Mucosa of stomach (tissue), 1 donor: ENCODE data around the gene GOLGA6L10.
"Not testable (repeated sequence)": the region's sequence is repeated elsewhere in the genome, so short reads cannot be mapped to it uniquely, and the experiment has no call there.

Experiments
- H3K27me3 ChIP-seq: one replicate; pipeline ENCODE4 v1.7.0; 2013; ENCODE audit warnings: mild to moderate bottlenecking, low read length; ENCODE audit not compliant: control insufficient read depth, insufficient read depth
- H3K36me3 ChIP-seq: one replicate; pipeline ENCODE4 v1.7.0; 2013; ENCODE audit warnings: low read length; ENCODE audit not compliant: control insufficient read depth, insufficient read depth
- H3K4me1 ChIP-seq: one replicate; pipeline ENCODE4 v1.7.0; 2013; ENCODE audit warnings: mild to moderate bottlenecking, low read length; ENCODE audit not compliant: control insufficient read depth, insufficient read depth
- H3K4me3 ChIP-seq: one replicate; pipeline ENCODE4 v1.7.0; 2013; ENCODE audit warnings: low read length
- H3K9ac ChIP-seq: one replicate; pipeline ENCODE4 v1.7.0; 2013; ENCODE audit warnings: mild to moderate bottlenecking, low read length, moderate library complexity
- H3K9me3 ChIP-seq: one replicate; pipeline ENCODE4 v1.7.0; 2013; ENCODE audit warnings: mild to moderate bottlenecking, low read length, moderate library complexity; ENCODE audit not compliant: control insufficient read depth
- donor health status: Pancreatic carcinoma.

Gene GOLGA6L10

DNA sequence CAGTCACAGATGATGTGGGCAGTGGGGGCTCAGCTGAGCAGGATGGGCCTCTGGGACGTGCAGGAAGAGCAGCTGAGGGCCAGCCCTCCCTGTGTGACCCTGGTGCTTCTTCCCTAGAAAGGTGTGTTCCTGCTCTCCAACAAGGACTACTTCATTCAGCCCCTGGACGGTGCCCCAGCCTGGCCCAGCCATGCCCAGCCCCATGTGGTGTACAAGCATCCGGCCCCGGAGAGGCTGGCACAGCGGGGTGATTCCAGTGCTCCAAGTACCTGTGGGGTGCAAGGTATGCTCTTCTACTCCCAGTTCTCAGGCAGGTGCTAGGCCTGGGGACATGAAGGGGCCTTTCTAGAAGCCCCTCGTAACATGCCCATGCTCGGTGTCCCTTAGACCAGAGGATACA is 48.4 kb downstream of the GOLGA6L10 start:
- H3K4me1 ChIP-seq = no peaks in the 10 kb centered on the region
- no peak overlapping the region for H3K9ac ChIP-seq
- H3K36me3 ChIP-seq = no peaks in the 10 kb centered on the region
- no peaks in the 10 kb centered on the region for H3K9me3 ChIP-seq
- H3K4me3 ChIP-seq = no peak overlapping the region
- H3K27me3 ChIP-seq = no peaks in the 10 kb centered on the region

DNA sequence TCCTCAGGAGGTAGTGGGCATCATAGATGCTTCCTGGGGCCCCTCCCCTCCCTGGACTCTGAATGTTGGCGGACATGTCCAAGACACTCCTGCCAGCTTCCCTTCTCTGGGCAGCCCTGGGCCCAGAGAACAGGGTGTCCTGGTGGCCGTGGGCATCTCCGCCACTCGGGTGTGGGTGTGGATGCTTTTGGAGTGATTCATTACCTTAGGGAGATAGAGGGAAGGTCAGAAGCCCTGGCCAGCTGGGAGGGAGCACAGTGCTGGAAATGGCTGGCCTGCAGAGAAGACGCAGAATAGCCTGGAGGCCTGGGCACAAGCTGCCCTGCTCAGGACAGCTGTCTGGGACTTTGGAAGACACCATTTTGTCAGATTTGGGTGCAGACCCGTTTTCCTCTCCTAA is 48.9 kb downstream of the GOLGA6L10 start:
- H3K4me3 ChIP-seq, H3K4me1 ChIP-seq, H3K9me3 ChIP-seq, H3K27me3 ChIP-seq, H3K9ac ChIP-seq, H3K36me3 ChIP-seq: not testable (repeated sequence)

GRCh38 chr15:82299511-82299914 is 49.8 kb downstream of the GOLGA6L10 start:
- not testable (repeated sequence) for H3K9me3 ChIP-seq, H3K4me1 ChIP-seq, H3K9ac ChIP-seq, H3K36me3 ChIP-seq, H3K27me3 ChIP-seq, H3K4me3 ChIP-seq

DNA sequence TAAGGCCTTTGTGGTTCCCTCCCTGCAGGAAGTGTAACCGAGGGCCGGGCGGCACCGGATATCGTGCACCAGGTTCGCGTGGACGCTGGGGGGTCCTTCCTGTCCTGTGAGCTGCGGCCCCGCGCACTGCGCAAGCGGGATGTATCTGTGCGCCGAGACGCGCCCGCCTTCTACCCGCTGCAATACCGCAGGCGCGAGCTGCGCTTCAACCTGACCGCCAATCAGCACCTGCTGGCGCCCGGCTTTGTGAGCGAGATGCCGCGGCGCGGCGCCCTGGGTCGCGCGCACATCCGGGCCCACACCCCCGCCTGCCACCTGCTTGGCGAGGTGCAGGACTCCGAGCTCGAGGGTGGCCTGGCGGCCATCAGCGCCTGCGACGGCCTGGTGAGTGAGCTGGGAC is 50.8 kb downstream of the GOLGA6L10 start:
- Histone ChIP-seq H3K27me3 (no peaks in the 10 kb centered on the region), H3K4me3 (no peak overlapping the region), H3K4me1 (no peaks in the 10 kb centered on the region), H3K36me3 (no peaks in the 10 kb centered on the region), H3K9me3 (no peaks in the 10 kb centered on the region), H3K9ac (no peak overlapping the region)

- H3K4me3 ChIP-seq = no peak overlapping the region
- no peaks in the 10 kb centered on the region for H3K9me3 ChIP-seq
- H3K9ac ChIP-seq = no peak overlapping the region
- H3K27me3 ChIP-seq = no peaks in the 10 kb centered on the region
- no peaks in the 10 kb centered on the region for H3K36me3 ChIP-seq
- no peaks in the 10 kb centered on the region for H3K4me1 ChIP-seq
Measured at GRCh38 chr15:82298032-82298431, 51.2 kb downstream of the GOLGA6L10 start.

DNA sequence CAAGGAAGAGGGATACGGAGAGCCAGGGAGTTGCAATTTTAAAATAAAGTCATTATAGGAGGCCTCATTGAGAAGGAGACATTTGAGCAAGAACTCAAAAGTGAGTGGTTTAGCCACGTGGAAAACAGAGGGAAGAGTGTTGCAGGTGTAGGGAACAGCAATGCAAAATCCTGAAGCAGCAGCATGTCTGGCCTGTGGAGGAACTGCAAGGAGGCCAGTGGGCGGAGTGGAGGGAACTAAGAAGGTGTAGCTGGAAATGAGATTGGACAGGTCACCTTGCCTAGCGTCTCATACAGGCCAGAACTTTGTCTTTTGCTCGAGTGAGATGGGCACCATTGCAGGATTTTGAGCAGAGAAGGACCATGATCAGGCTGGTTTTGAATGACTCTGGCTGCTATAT is 51.7 kb downstream of the GOLGA6L10 start:
- H3K4me1 ChIP-seq = no peaks in the 10 kb centered on the region
- no peak overlapping the region for H3K4me3 ChIP-seq
- no peaks in the 10 kb centered on the region for H3K27me3 ChIP-seq
- H3K9ac ChIP-seq = no peak overlapping the region
- no peaks in the 10 kb centered on the region for H3K9me3 ChIP-seq
- H3K36me3 ChIP-seq = no peaks in the 10 kb centered on the region

DNA sequence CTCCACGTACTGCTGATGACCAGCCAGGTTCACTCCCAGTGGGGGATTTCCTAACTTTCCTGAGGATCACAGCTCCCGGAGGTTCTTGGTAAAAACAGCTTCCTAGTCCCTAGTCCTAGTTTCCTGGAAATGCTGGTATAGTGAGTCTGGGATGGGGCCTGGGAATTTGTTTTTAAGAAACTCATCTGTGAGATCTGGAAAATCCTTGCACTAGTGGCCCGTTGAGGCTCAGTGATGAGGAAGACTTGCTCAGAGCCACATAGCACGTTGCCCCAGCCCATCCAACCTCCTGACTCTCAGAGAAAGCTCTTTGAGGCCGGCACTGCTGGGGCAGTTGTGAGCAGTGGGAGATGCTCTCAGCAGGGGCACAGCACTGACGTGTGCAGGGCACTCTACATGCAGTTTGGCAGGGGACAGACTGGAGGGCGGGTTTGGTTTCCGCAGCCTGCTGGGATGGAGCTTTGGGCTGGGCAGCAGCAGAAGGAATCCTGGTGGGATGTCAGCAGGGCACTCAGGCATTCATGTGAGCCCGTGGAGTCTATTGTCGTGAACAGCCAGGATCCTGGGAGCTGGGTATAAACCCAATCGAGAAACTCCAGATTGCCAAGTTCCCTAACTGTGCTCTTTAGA is 55.1 kb downstream of the GOLGA6L10 start:
- H3K9ac ChIP-seq = no peak overlapping the region
- H3K27me3 ChIP-seq = no peaks in the 10 kb centered on the region
- H3K36me3 ChIP-seq = no peaks in the 10 kb centered on the region
- H3K4me3 ChIP-seq = no peak overlapping the region
- H3K4me1 ChIP-seq = no peaks in the 10 kb centered on the region
- H3K9me3 ChIP-seq = no peaks in the 10 kb centered on the region

DNA sequence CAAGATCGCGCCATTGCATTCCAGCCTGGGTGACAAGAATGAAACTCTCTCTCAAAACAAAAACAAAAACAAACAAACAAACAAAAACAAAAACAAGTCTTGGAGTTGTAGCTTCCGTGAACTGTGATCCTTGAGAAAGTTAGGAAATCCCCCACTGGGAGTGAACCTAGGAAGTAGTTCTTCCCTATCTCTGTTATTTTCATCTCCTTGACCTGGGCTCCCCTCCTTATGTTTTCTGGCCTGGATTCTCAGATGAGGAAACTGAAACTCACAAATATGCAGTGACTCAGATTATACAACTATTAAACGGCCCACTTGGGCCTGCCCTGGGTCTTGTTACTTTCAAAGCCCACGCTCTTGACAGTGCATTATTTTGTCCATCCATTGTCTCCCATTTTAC is 57.0 kb downstream of the GOLGA6L10 start:
- no peak overlapping the region for H3K9ac ChIP-seq
- no peaks in the 10 kb centered on the region for H3K36me3 ChIP-seq
- H3K4me3 ChIP-seq = no peak overlapping the region
- no peaks in the 10 kb centered on the region for H3K4me1 ChIP-seq
- H3K9me3 ChIP-seq = no peaks in the 10 kb centered on the region
- no peaks in the 10 kb centered on the region for H3K27me3 ChIP-seq
